DND-41 (cell line): ENCODE data around the gene PUM2.

Source experiments
- ATAC-seq: fragments of 200-7000 bp; cut with Tn5 transposase; 3 replicates; pipeline ENCODE4 v1.9.1; 2021; ENCODE audit warnings: low read depth; ENCODE audit not compliant: insufficient read depth
- DNase-seq: peaks from one replicate; pipeline ENCODE4 v3.0.0-alpha.2; 2020
- H2AFZ ChIP-seq: 2 replicates; pipeline ENCODE4 v1.6.0; 2012; ENCODE audit warnings: low read depth, low read length
- H3K27ac ChIP-seq: 2 replicates; pipeline ENCODE4 v1.5.1; 2012; ENCODE audit warnings: low read length, inconsistent platforms
- H3K27me3 ChIP-seq: fragments of 200-600 bp; sonication (generic); 2 replicates; pipeline ENCODE4 v1.6.0; 2012; ENCODE audit warnings: low read length, mild to moderate bottlenecking, inconsistent platforms; ENCODE audit not compliant: insufficient read depth, poor library complexity
- H3K36me3 ChIP-seq: 2 replicates; pipeline ENCODE4 v1.5.1; 2012; ENCODE audit warnings: low read length, inconsistent platforms; ENCODE audit not compliant: insufficient read depth
- H3K4me1 ChIP-seq: 2 replicates; pipeline ENCODE4 v1.5.1; 2012; ENCODE audit warnings: mild to moderate bottlenecking, low read length; ENCODE audit not compliant: insufficient read depth
- H3K4me2 ChIP-seq: 2 replicates; pipeline ENCODE4 v1.6.0; 2012; ENCODE audit warnings: mild to moderate bottlenecking, moderate library complexity, low read length, inconsistent platforms; ENCODE audit not compliant: insufficient read depth
- H3K4me3 ChIP-seq, 2 experiments: fragments of 200-600 bp in 1 of 2; shearing (Covaris generic) in 1 of 2; 2 replicates each; pipeline ENCODE4 v1.5.1; 2012 to 2016; ENCODE audit warnings: inconsistent platforms in 2 of 2, low read length in 2 of 2, mild to moderate bottlenecking in 2 of 2, low read depth in 1 of 2, moderate library complexity in 1 of 2
- H3K79me2 ChIP-seq: 2 replicates; pipeline ENCODE4 v1.6.0; 2012; ENCODE audit warnings: low read length, inconsistent platforms; ENCODE audit not compliant: insufficient read depth
- H3K9ac ChIP-seq: 2 replicates; pipeline ENCODE4 v1.6.0; 2012; ENCODE audit warnings: low read depth, mild to moderate bottlenecking, inconsistent platforms, low read length, moderate library complexity
- H3K9me3 ChIP-seq: 2 replicates; pipeline ENCODE4 v1.5.1; 2012; ENCODE audit warnings: low read length, moderate library complexity, mild to moderate bottlenecking, inconsistent platforms; ENCODE audit not compliant: insufficient read depth, severe bottlenecking
- H4K20me1 ChIP-seq: 2 replicates; pipeline ENCODE4 v1.6.0; 2012; ENCODE audit warnings: low read length; ENCODE audit not compliant: insufficient read depth
- CTCF ChIP-seq: IDR thresholded peaks from 2 replicates; pipeline ENCODE4 v1.5.1; 2012; ENCODE audit warnings: borderline replicate concordance, low read length, moderate library complexity, mild to moderate bottlenecking; ENCODE audit not compliant: poor library complexity, severe bottlenecking; ENCODE audit errors: extremely low read depth
- EZH2 ChIP-seq: IDR thresholded peaks from 3 replicates; pipeline ENCODE4 v1.6.1; 2012; ENCODE audit warnings: borderline replicate concordance, low read depth, mild to moderate bottlenecking, moderate library complexity, low read length, inconsistent platforms; ENCODE audit not compliant: severe bottlenecking

Gene PUM2

GRCh38 chr2:20205069-20205468 is 145.6 kb downstream of the PUM2 start:
- Histone ChIP-seq H2AFZ (no peak overlapping the region), H3K27ac (no peak overlapping the region), H3K4me2 (no peak overlapping the region), H3K9ac (no peak overlapping the region), H3K36me3 (no peaks in the 10 kb centered on the region), H3K9me3 (no peaks in the 10 kb centered on the region), H4K20me1 (peaks cover 6% of the 10 kb centered on the region; the same call in 1 of the 2 replicates), H3K4me1 (no peaks in the 10 kb centered on the region), H3K27me3 (peaks cover 3% of the 10 kb centered on the region), H3K4me3 (no peak overlapping the region), H3K79me2 (no peaks in the 10 kb centered on the region)
- DNase-seq (no peak), ATAC-seq (no peak)
- TF ChIP-seq CTCF (no peak), EZH2 (no peak)

- DNase-seq: no peak
- Histone ChIP-seq H3K4me1 (no peaks in the 10 kb centered on the region), H4K20me1 (peaks cover 6% of the 10 kb centered on the region; the same call in 1 of the 2 replicates), H3K4me2 (no peak overlapping the region), H3K4me3 (no peak overlapping the region), H3K9ac (no peak overlapping the region), H3K27ac (no peak overlapping the region), H2AFZ (no peak overlapping the region), H3K36me3 (no peaks in the 10 kb centered on the region), H3K79me2 (no peaks in the 10 kb centered on the region), H3K9me3 (no peaks in the 10 kb centered on the region), H3K27me3 (no peaks in the 10 kb centered on the region)
- no peak for ATAC-seq
- TF ChIP-seq EZH2 (no peak), CTCF (no peak)
Observed at GRCh38 chr2:20203521-20204225, 147.0 kb downstream of the PUM2 start.

- H4K20me1 ChIP-seq: peaks cover 6% of the 10 kb centered on the region; the same call in 1 of the 2 replicates
- H3K79me2 ChIP-seq: no peaks in the 10 kb centered on the region
- H3K36me3 ChIP-seq: no peaks in the 10 kb centered on the region
- H3K27ac ChIP-seq: no peak overlapping the region
- H3K4me2 ChIP-seq: no peak overlapping the region
- no peak overlapping the region for H2AFZ ChIP-seq
- no peak for ATAC-seq
- DNase-seq: no peak
- H3K4me3 ChIP-seq: no peak overlapping the region
- no peaks in the 10 kb centered on the region for H3K4me1 ChIP-seq
- H3K9me3 ChIP-seq: no peaks in the 10 kb centered on the region
- no peaks in the 10 kb centered on the region for H3K27me3 ChIP-seq
- TF ChIP-seq EZH2 (no peak), CTCF (no peak)
- no peak overlapping the region for H3K9ac ChIP-seq
Observed at GRCh38 chr2:20203072-20203471, 147.6 kb downstream of the PUM2 start.

GRCh38 chr2:20201671-20202070 is 149.0 kb downstream of the PUM2 start:
- Histone ChIP-seq H3K9ac (no peak overlapping the region), H3K27ac (no peak overlapping the region), H3K27me3 (no peaks in the 10 kb centered on the region), H3K4me1 (no peaks in the 10 kb centered on the region), H2AFZ (no peak overlapping the region), H4K20me1 (peaks cover 6% of the 10 kb centered on the region; the same call in 1 of the 2 replicates), H3K79me2 (no peaks in the 10 kb centered on the region), H3K36me3 (no peaks in the 10 kb centered on the region), H3K9me3 (no peaks in the 10 kb centered on the region), H3K4me3 (no peak overlapping the region), H3K4me2 (no peak overlapping the region)
- ATAC-seq: no peak
- DNase-seq: no peak
- TF ChIP-seq CTCF (no peak), EZH2 (no peak)
